Measurements from ENCODE around the gene SPATA31E1. TPM values are rescaled to one million over a fixed set of nuclear protein-coding genes. Genes with fewer than 3 reads are reported as not detected.
A peak's percentile ranks its signal among the peaks of the same experiment; 100 is the strongest.

Gene SPATA31E1
- total RNA-seq, 1 experiment from 2014 or later = not detected

GRCh38 chr9:87883274-87883673 is 597 bp downstream of the SPATA31E1 start:
- no peaks in the 10 kb centered on the region for H3K27me3 ChIP-seq (replicated peaks; ENCODE audit: insufficient read depth, low read depth, low read length, poor library complexity)
- no peaks in the 10 kb centered on the region for H3K9me3 ChIP-seq (ENCODE audit: low read depth, low read length, poor library complexity, severe bottlenecking)
- DNase-seq (ENCODE audit: low spot score) = no peak
- ChIA-PET CTCF (interaction anchor here (1.6 kb wide), 1 partner anchor 199 kb away, joined by 3 read pairs; no protein-coding TSS in a partner anchor), POLR2A (ENCODE audit: low non-redundant PET) (no interaction called here)
- TF ChIP-seq CTCF (conservative IDR thresholded peaks at IDR 0.05; ENCODE audit: low read depth, low read length) = no peak
- no peak for TF ChIP-seq EZH2 (IDR thresholded peaks at IDR 0.05; ENCODE audit: borderline replicate concordance, low read depth, low read length, poor library complexity, severe bottlenecking)
- no peak overlapping the region for H3K27ac ChIP-seq (ENCODE audit: low read depth, low read length, poor library complexity, severe bottlenecking)
- no TSS peak for BruUV-seq (replicated peaks)
- no peak overlapping the region for H3K4me3 ChIP-seq (ENCODE audit: low read depth, low read length, poor library complexity, severe bottlenecking)
- intact Hi-C loops (cut with micrococcal nuclease; ENCODE audit: unreplicated experiment) = no loop called here
- no peaks in the 10 kb centered on the region for H3K36me3 ChIP-seq (ENCODE audit: insufficient read depth, low read length, poor library complexity, severe bottlenecking)
- H3K4me1 ChIP-seq (ENCODE audit: insufficient read depth, low read length, poor library complexity, severe bottlenecking) = no peaks in the 10 kb centered on the region

- BruUV-seq (replicated peaks) = no TSS peak
- no peaks in the 10 kb centered on the region for H3K36me3 ChIP-seq (ENCODE audit: insufficient read depth, low read length, poor library complexity, severe bottlenecking)
- intact Hi-C loops (cut with micrococcal nuclease; ENCODE audit: unreplicated experiment) = no loop called here
- H3K9me3 ChIP-seq (ENCODE audit: low read depth, low read length, poor library complexity, severe bottlenecking) = no peaks in the 10 kb centered on the region
- H3K4me1 ChIP-seq (ENCODE audit: insufficient read depth, low read length, poor library complexity, severe bottlenecking) = no peaks in the 10 kb centered on the region
- no peak for TF ChIP-seq EZH2 (IDR thresholded peaks at IDR 0.05; ENCODE audit: borderline replicate concordance, low read depth, low read length, poor library complexity, severe bottlenecking)
- peak; percentile 48 for TF ChIP-seq CTCF (conservative IDR thresholded peaks at IDR 0.05; ENCODE audit: low read depth, low read length)
- no peak overlapping the region for H3K27ac ChIP-seq (ENCODE audit: low read depth, low read length, poor library complexity, severe bottlenecking)
- no peak for DNase-seq (ENCODE audit: low spot score)
- H3K27me3 ChIP-seq (replicated peaks; ENCODE audit: insufficient read depth, low read depth, low read length, poor library complexity) = no peaks in the 10 kb centered on the region
- ChIA-PET POLR2A (ENCODE audit: low non-redundant PET) (no interaction called here), CTCF (interaction anchor here (1.6 kb wide), 1 partner anchor 199 kb away, joined by 3 read pairs; no protein-coding TSS in a partner anchor)
- H3K4me3 ChIP-seq (ENCODE audit: low read depth, low read length, poor library complexity, severe bottlenecking) = no peak overlapping the region
Observed at GRCh38 chr9:87883990-87884389, 1.3 kb downstream of the SPATA31E1 start.

GRCh38 chr9:87884578-87885459 is 2.1 kb downstream of the SPATA31E1 start:
- H3K4me1 ChIP-seq (ENCODE audit: insufficient read depth, low read length, poor library complexity, severe bottlenecking) = no peaks in the 10 kb centered on the region
- H3K4me3 ChIP-seq (ENCODE audit: low read depth, low read length, poor library complexity, severe bottlenecking) = no peak overlapping the region
- no peak for DNase-seq (ENCODE audit: low spot score)
- intact Hi-C loops (cut with micrococcal nuclease; ENCODE audit: unreplicated experiment) = no loop called here
- no peaks in the 10 kb centered on the region for H3K9me3 ChIP-seq (ENCODE audit: low read depth, low read length, poor library complexity, severe bottlenecking)
- no TSS peak for BruUV-seq (replicated peaks)
- H3K36me3 ChIP-seq (ENCODE audit: insufficient read depth, low read length, poor library complexity, severe bottlenecking) = no peaks in the 10 kb centered on the region
- H3K27ac ChIP-seq (ENCODE audit: low read depth, low read length, poor library complexity, severe bottlenecking) = no peak overlapping the region
- ChIA-PET CTCF (interaction anchor here (1.6 kb wide), 1 partner anchor 200 kb away, joined by 3 read pairs; no protein-coding TSS in a partner anchor), POLR2A (ENCODE audit: low non-redundant PET) (no interaction called here)
- TF ChIP-seq CTCF (conservative IDR thresholded peaks at IDR 0.05; ENCODE audit: low read depth, low read length) (no peak), EZH2 (IDR thresholded peaks at IDR 0.05; ENCODE audit: borderline replicate concordance, low read depth, low read length, poor library complexity, severe bottlenecking) (no peak)
- no peaks in the 10 kb centered on the region for H3K27me3 ChIP-seq (replicated peaks; ENCODE audit: insufficient read depth, low read depth, low read length, poor library complexity)

Measured in A673 (cell line).